ENCODE results near the gene FOXL3. TPM values are rescaled to one million over a fixed set of nuclear protein-coding genes. Genes with fewer than 3 reads are reported as not detected.

Gene FOXL3
- total RNA-seq, 1 experiment from 2014 or later: not detected

- peaks cover 5% of the 10 kb centered on the region for H3K9me3 Mint-ChIP-seq (ENCODE audit: unreplicated experiment)
- intact Hi-C loops (cut with micrococcal nuclease): no loop called here
- peaks cover 10% of the 10 kb centered on the region for H3K27me3 Mint-ChIP-seq (ENCODE audit: insufficient read depth, unreplicated experiment)
- TF ChIP-seq, protein P1, sequence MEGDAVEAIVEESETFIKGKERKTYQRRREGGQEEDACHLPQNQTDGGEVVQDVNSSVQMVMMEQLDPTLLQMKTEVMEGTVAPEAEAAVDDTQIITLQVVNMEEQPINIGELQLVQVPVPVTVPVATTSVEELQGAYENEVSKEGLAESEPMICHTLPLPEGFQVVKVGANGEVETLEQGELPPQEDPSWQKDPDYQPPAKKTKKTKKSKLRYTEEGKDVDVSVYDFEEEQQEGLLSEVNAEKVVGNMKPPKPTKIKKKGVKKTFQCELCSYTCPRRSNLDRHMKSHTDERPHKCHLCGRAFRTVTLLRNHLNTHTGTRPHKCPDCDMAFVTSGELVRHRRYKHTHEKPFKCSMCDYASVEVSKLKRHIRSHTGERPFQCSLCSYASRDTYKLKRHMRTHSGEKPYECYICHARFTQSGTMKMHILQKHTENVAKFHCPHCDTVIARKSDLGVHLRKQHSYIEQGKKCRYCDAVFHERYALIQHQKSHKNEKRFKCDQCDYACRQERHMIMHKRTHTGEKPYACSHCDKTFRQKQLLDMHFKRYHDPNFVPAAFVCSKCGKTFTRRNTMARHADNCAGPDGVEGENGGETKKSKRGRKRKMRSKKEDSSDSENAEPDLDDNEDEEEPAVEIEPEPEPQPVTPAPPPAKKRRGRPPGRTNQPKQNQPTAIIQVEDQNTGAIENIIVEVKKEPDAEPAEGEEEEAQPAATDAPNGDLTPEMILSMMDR (IDR thresholded peaks at IDR 0.05; ENCODE audit: unreplicated experiment): no peak
- no peaks in the 10 kb centered on the region for H3K36me3 Mint-ChIP-seq (ENCODE audit: insufficient read depth, unreplicated experiment)
- DNase-seq (ENCODE audit: unreplicated experiment): no peak
- no peaks in the 10 kb centered on the region for H3K4me1 Mint-ChIP-seq (ENCODE audit: insufficient read depth, unreplicated experiment)
- no peak overlapping the region for H3K4me3 Mint-ChIP-seq (ENCODE audit: unreplicated experiment)
- no peak overlapping the region for H3K27ac Mint-ChIP-seq (ENCODE audit: low read depth, unreplicated experiment)
- BruUV-seq (replicated peaks): no TSS peak
- POLR2A ChIA-PET: interaction anchor here (0.7 kb wide), 1 partner anchor 1938 kb away, joined by 3 read pairs; no protein-coding TSS in a partner anchor
- CTCF ChIA-PET: interaction anchor here (0.6 to 1.1 kb wide), 2 partner anchors 10 to 59 kb away, joined by 4 read pairs; no protein-coding TSS in a partner anchor
These were observed 15.7 kb upstream of the FOXL3 start for GRCh38 chr7:274266-274665.

GRCh38 chr7:276230-276835, 13.6 kb upstream of the FOXL3 start:
- no peaks in the 10 kb centered on the region for H3K36me3 Mint-ChIP-seq (ENCODE audit: insufficient read depth, unreplicated experiment)
- H3K4me3 Mint-ChIP-seq (ENCODE audit: unreplicated experiment): no peak overlapping the region
- no peak for DNase-seq (ENCODE audit: unreplicated experiment)
- H3K4me1 Mint-ChIP-seq (ENCODE audit: insufficient read depth, unreplicated experiment): no peaks in the 10 kb centered on the region
- intact Hi-C loops (cut with micrococcal nuclease): no loop called here
- BruUV-seq (replicated peaks): no TSS peak
- H3K9me3 Mint-ChIP-seq (ENCODE audit: unreplicated experiment): peaks cover 5% of the 10 kb centered on the region
- peaks cover 10% of the 10 kb centered on the region for H3K27me3 Mint-ChIP-seq (ENCODE audit: insufficient read depth, unreplicated experiment)
- TF ChIP-seq, protein P1 (IDR thresholded peaks at IDR 0.05; ENCODE audit: unreplicated experiment): no peak
- POLR2A ChIA-PET: interaction anchor here (1.2 kb wide), 1 partner anchor 84 kb away, joined by 4 read pairs; the partner anchor contains the start of gene FAM20C
- H3K27ac Mint-ChIP-seq (ENCODE audit: low read depth, unreplicated experiment): no peak overlapping the region
- CTCF ChIA-PET: interaction anchor here (0.6 to 1.0 kb wide), 2 partner anchors 12 to 211 kb away, joined by 3 to 4 read pairs; no protein-coding TSS in a partner anchor

DNA sequence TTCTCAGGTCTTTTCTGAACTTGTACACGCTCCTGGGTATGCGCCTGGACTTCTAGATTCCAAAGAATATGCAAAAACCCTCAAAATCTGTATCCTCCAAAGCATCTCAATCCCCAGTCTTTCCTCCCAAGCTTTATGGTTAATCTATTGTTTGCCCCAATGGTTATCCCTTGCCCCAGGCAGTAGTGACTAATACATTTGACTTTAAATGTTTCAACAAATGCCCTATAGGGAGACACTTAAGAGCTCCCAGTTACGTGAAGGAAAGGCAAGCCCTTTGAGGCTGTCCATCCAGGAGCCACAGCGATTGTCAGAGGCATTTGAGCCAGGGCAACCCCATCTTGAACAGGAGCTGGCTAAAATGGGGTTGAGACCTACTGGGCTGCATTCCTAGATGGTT, 12.7 kb upstream of the FOXL3 start:
- no peaks in the 10 kb centered on the region for H3K36me3 Mint-ChIP-seq (ENCODE audit: insufficient read depth, unreplicated experiment)
- intact Hi-C loops (cut with micrococcal nuclease): no loop called here
- H3K9me3 Mint-ChIP-seq (ENCODE audit: unreplicated experiment): peaks cover 5% of the 10 kb centered on the region
- no peaks in the 10 kb centered on the region for H3K4me1 Mint-ChIP-seq (ENCODE audit: insufficient read depth, unreplicated experiment)
- TF ChIP-seq, protein P1 (IDR thresholded peaks at IDR 0.05; ENCODE audit: unreplicated experiment): no peak
- peak; percentile 21 for DNase-seq (ENCODE audit: unreplicated experiment)
- no TSS peak for BruUV-seq (replicated peaks)
- POLR2A ChIA-PET: interaction anchor here (1.2 kb wide), 1 partner anchor 85 kb away, joined by 4 read pairs; the partner anchor contains the start of gene FAM20C
- no peak overlapping the region for H3K4me3 Mint-ChIP-seq (ENCODE audit: unreplicated experiment)
- CTCF ChIA-PET: interaction anchor here (1.4 kb wide), 1 partner anchor 11 kb away, joined by 3 read pairs; no protein-coding TSS in a partner anchor
- H3K27me3 Mint-ChIP-seq (ENCODE audit: insufficient read depth, unreplicated experiment): peaks cover 10% of the 10 kb centered on the region
- no peak overlapping the region for H3K27ac Mint-ChIP-seq (ENCODE audit: low read depth, unreplicated experiment)

GRCh38 chr7:278081-278480, 11.9 kb upstream of the FOXL3 start:
- CTCF ChIA-PET: interaction anchor here (1.4 kb wide), 1 partner anchor 12 kb away, joined by 3 read pairs; no protein-coding TSS in a partner anchor

More at GRCh38 chr7:278081-278480, 11.9 kb upstream of the FOXL3 start:
- DNase-seq (ENCODE audit: unreplicated experiment): no peak
- H3K4me1 Mint-ChIP-seq (ENCODE audit: insufficient read depth, unreplicated experiment): no peaks in the 10 kb centered on the region
- peaks cover 10% of the 10 kb centered on the region for H3K27me3 Mint-ChIP-seq (ENCODE audit: insufficient read depth, unreplicated experiment)
- H3K27ac Mint-ChIP-seq (ENCODE audit: low read depth, unreplicated experiment): no peak overlapping the region
- H3K9me3 Mint-ChIP-seq (ENCODE audit: unreplicated experiment): peaks cover 5% of the 10 kb centered on the region
- no TSS peak for BruUV-seq (replicated peaks)
- intact Hi-C loops (cut with micrococcal nuclease): no loop called here
- H3K36me3 Mint-ChIP-seq (ENCODE audit: insufficient read depth, unreplicated experiment): no peaks in the 10 kb centered on the region
- POLR2A ChIA-PET: no interaction called here
- no peak overlapping the region for H3K4me3 Mint-ChIP-seq (ENCODE audit: unreplicated experiment)
- TF ChIP-seq, protein P1 (IDR thresholded peaks at IDR 0.05; ENCODE audit: unreplicated experiment): no peak
